ENCODE results near the gene GDI1. TPM values are rescaled to one million over a fixed set of nuclear protein-coding genes. Genes with fewer than 3 reads are reported as not detected.

The GDI1 gene
- total and polyA plus RNA-seq, 2 of the 8 experiments (the other 6 are each of a cell fraction or from before 2014, with no cell fraction given): 83.1 to 136 TPM

DNA sequence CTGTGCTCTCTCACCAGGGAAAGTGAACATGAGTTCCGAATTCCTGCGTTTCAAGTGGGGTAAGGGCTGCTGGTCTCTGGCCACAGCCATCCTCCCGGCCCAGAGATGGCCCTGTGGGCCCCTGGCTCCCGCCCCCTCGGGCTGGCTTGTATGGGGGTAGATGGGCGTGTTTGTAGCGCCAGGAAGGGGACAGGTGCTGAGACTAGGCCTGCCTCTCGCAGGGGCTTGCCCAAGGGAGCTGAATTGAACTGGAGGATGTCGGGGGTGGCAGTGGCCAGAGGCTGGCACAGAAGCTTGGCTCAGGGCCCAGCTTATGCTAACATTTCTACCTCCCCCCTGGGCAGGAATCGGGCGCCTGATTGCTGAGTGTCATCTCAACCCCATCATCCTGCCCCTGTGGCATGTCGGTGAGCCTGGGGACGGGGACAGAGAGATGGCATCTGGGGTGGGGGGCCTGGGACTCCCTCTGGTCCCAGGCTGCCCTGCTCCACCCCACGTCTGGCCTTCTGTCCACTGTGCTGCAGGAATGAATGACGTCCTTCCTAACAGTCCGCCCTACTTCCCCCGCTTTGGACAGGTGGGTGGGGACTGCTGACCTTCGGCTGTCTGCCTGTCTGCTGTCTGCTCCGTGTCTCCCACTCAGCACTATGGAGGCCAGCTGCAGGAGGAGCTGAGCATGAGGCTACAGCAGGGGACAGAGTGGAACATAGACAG, 17.1 kb upstream of the GDI1 start:
- H3K79me1 ChIP-seq (ENCODE audit: low read depth, low read length): no peaks in the 10 kb centered on the region
- FAIRE-seq: no peak
- no peak overlapping the region for H2BK120ac ChIP-seq (replicated peaks; ENCODE audit: low read depth, low read length)
- no peaks in the 10 kb centered on the region for H3K79me2 ChIP-seq (ENCODE audit: control insufficient read depth in 1 of 2, insufficient read depth in 2 of 2, low read length in 2 of 2)
- DNase-seq (ENCODE audit: low read depth in 1 of 2, low spot score in 2 of 2): no peak
- no peak overlapping the region for H2BK5ac ChIP-seq (ENCODE audit: low read depth, low read length)
- H3K23me2 ChIP-seq (ENCODE audit: low read depth, low read length): no peaks in the 10 kb centered on the region
- H4K8ac ChIP-seq (ENCODE audit: extremely low read depth, insufficient read depth, low read length): no peak overlapping the region; the same call in 1 of the 2 replicates
- H3K56ac ChIP-seq (replicated peaks; ENCODE audit: insufficient read length, low read depth, low read length): no peak overlapping the region
- no peaks in the 10 kb centered on the region for H3K27me3 ChIP-seq (replicated peaks in 1 of 4; ENCODE audit: control insufficient read depth in 3 of 4, extremely low read depth in 1 of 4, insufficient read depth in 3 of 4, low read length in 3 of 4)
- ChIA-PET POLR2A (ENCODE audit: partially characterized antibody) (interaction anchor here (1.2 to 8.7 kb wide), 2 partner anchors 13 to 20 kb away, joined by 3 to 76 read pairs; partner anchors contain the start of gene RPL10), CTCF (ENCODE audit: partially characterized antibody) (no interaction called here)
- H3K4me1 ChIP-seq (replicated peaks in 1 of 4; ENCODE audit: control insufficient read depth in 3 of 4, insufficient read depth in 4 of 4, low read length in 3 of 4): no peaks in the 10 kb centered on the region
- H2AFZ ChIP-seq (ENCODE audit: low read length): no peak overlapping the region
- no peak overlapping the region for H4K5ac ChIP-seq (ENCODE audit: insufficient read length, low read depth, low read length)
- H3K4me3 ChIP-seq (ENCODE audit: extremely low read depth in 1 of 4, insufficient read depth in 2 of 4, low read depth in 3 of 4, low read length in 4 of 4): no peak overlapping the region
- H2BK20ac ChIP-seq (ENCODE audit: low read length): no peak overlapping the region
- no peak overlapping the region for H2AK5ac ChIP-seq (ENCODE audit: low read depth, low read length)
- H3K9ac ChIP-seq (replicated peaks in 1 of 4; ENCODE audit: extremely low read depth in 1 of 4, low read depth in 3 of 4, low read length in 3 of 4): no peak overlapping the region
- no peak overlapping the region for H3K14ac ChIP-seq (ENCODE audit: insufficient read length)
- no peak overlapping the region for H3K23ac ChIP-seq (ENCODE audit: insufficient read length)
- H2BK12ac ChIP-seq (ENCODE audit: low read depth, low read length): no peak overlapping the region
- H2BK15ac ChIP-seq (ENCODE audit: low read length): no peak overlapping the region
- H3K27ac ChIP-seq (ENCODE audit: low read depth, low read length): no peak overlapping the region
- 0 out of 8 replicates have a peak, but pooled peaks cover 0 to 3% (median 0%) of the 10 kb centered on the region in 4 experiments for H3K36me3 ChIP-seq (ENCODE audit: control insufficient read depth in 2 of 4, insufficient read depth in 4 of 4, low read length in 3 of 4)
- no peaks in the 10 kb centered on the region for H3K9me3 ChIP-seq (ENCODE audit: insufficient read depth in 2 of 2, low read depth in 1 of 2, low read length in 1 of 2)
- no peak overlapping the region for H3K18ac ChIP-seq (ENCODE audit: extremely low read depth, low read length)
- no peak overlapping the region for H3K4me2 ChIP-seq (ENCODE audit: insufficient read depth in 1 of 2, low read depth in 2 of 2, low read length in 2 of 2)
- H4K20me1 ChIP-seq (replicated peaks in 1 of 2; ENCODE audit: control insufficient read depth in 1 of 2, insufficient read depth in 2 of 2, low read length in 2 of 2): no peaks in the 10 kb centered on the region
- H3K4ac ChIP-seq (replicated peaks; ENCODE audit: insufficient read length, low read depth, low read length): no peak overlapping the region
- 97% methylated on average over 9 of the region's 19 CpGs; no CpG with 5 or more reads in 1 of the 2 experiments for WGBS, 2 experiments (ENCODE audit: extremely low coverage in 1 of 2, insufficient coverage in 1 of 2, insufficient read length in 1 of 2, insufficient replicate concordance in 2 of 2, low coverage in 1 of 2, low lambda C conversion rate in 2 of 2, missing lambda C conversion rate in 1 of 2)
- H4K91ac ChIP-seq (replicated peaks; ENCODE audit: insufficient read length, low read length): no peak overlapping the region
- TF ChIP-seq POU5F1 (IDR thresholded peaks at IDR 0.05; ENCODE audit: low read depth, low read length) (no peak), ATF3 (IDR thresholded peaks at IDR 0.05; ENCODE audit: insufficient read depth, low read depth, low read length) (no peak), E2F6 (IDR thresholded peaks at IDR 0.05) (no peak), SP1 (IDR thresholded peaks at IDR 0.05; ENCODE audit: low read depth, low read length) (no peak), EP300 (IDR thresholded peaks at IDR 0.05; ENCODE audit: borderline replicate concordance in 1 of 2, low read depth in 2 of 2, low read length in 2 of 2) (no peak), NANOG (IDR thresholded peaks at IDR 0.05; ENCODE audit: insufficient read depth, low read depth, low read length, poor library complexity, severe bottlenecking) (no peak), CBX5 (IDR thresholded peaks at IDR 0.05; ENCODE audit: low read depth, low read length) (no peak), JUN (IDR thresholded peaks at IDR 0.05; ENCODE audit: low read depth, low read length) (no peak), NRF1 (IDR thresholded peaks at IDR 0.05; ENCODE audit: low read depth, low read length) (no peak), RBBP5 (IDR thresholded peaks at IDR 0.05; ENCODE audit: borderline replicate concordance, low read depth, low read length) (no peak), CREB1 (IDR thresholded peaks at IDR 0.05) (no peak)

Data from H1 (cell line).